Thyroid gland (tissue), 4 donors: Measurements from ENCODE around the gene CCDC88C. TPM values are rescaled to one million over a fixed set of nuclear protein-coding genes. Genes with fewer than 3 reads are reported as not detected.
"Not testable (repeated sequence)": the region's sequence is repeated elsewhere in the genome, so short reads cannot be mapped to it uniquely, and the experiment has no call there.

Source experiments
- DNase-seq, 2 donors: peaks; one replicate each; pipeline ENCODE4 v3.0.0-alpha.2; 2019
- H3K27ac ChIP-seq, 3 donors: fragments of 200-600 bp; sonication (generic); 1 replicate in 2 of 3; 2 replicates in 1 of 3; pipeline ENCODE4 v1.5.1; 2016 to 2019; ENCODE audit warnings: mild to moderate bottlenecking in 1 of 3, moderate library complexity in 1 of 3
- H3K27me3 ChIP-seq: fragments of 200-600 bp; sonication (generic); one replicate; pipeline ENCODE4 v1.5.1; 2019
- H3K36me3 ChIP-seq, 2 donors: fragments of 200-600 bp; sonication (generic); one replicate each; pipeline ENCODE4 v1.5.1; 2016 to 2019
- H3K4me1 ChIP-seq, 2 donors: fragments of 200-600 bp; sonication (generic); one replicate each; pipeline ENCODE4 v1.5.1; 2017 to 2019
- H3K4me3 ChIP-seq, 3 donors: fragments of 200-600 bp; sonication (generic); replicated peaks in 1 of 3; 1 replicate in 2 of 3; 2 replicates in 1 of 3; pipeline ENCODE4 v1.5.1; 2016; ENCODE audit warnings: mild to moderate bottlenecking in 1 of 3
- H3K9me3 ChIP-seq: fragments of 200-600 bp; sonication (generic); one replicate; pipeline ENCODE4 v1.5.1; 2017
- POLR2A ChIP-seq, 2 donors: fragments of 450-650 bp; IDR thresholded peaks; one replicate each; pipeline ENCODE4 v1.6.1; 2017; ENCODE audit warnings: antibody characterized with exemption in 2 of 2, mild to moderate bottlenecking in 2 of 2, moderate library complexity in 1 of 2
- WGBS, 2 donors: methylation state at CpG; one replicate each; pipeline ENCODE4 v1.1.5; 2017; 5-methylcytosine and 5-hydroxymethylcytosine counted together
- intact Hi-C: fragments of 100-400 bp; cut with DNase I; formaldehyde crosslinking; loops from one replicate; pipeline ENCODE4 v1.15.1; 2023
- total RNA-seq, 4 donors: library from RNA; depleted of rRNA; stranded (reverse); fragments of >200 nt; gene quantifications; one replicate each; pipeline ENCODE4 v1.2.3, GENCODE V29; 2016
- TF ChIP-seq, protein P1 (sequence below), 6 experiments: fragments of 200-600 bp in 3 of 6; fragments of 450-650 bp in 3 of 6; sonication (generic) in 3 of 6; IDR thresholded peaks; one replicate each; pipeline ENCODE4 v1.5.1; 2016 to 2019; ENCODE audit warnings: antibody characterized with exemption in 6 of 6, mild to moderate bottlenecking in 2 of 6, inconsistent platforms in 1 of 6, moderate library complexity in 1 of 6

CCDC88C gene
- total RNA-seq, 4 donors from 2014 or later, result 3.0 to 6.3 (median 5.8) TPM

GRCh38 chr14:91229743-91230200 is 187.8 kb downstream of the CCDC88C start:
- no peaks in the 10 kb centered on the region for H3K9me3 ChIP-seq

DNA sequence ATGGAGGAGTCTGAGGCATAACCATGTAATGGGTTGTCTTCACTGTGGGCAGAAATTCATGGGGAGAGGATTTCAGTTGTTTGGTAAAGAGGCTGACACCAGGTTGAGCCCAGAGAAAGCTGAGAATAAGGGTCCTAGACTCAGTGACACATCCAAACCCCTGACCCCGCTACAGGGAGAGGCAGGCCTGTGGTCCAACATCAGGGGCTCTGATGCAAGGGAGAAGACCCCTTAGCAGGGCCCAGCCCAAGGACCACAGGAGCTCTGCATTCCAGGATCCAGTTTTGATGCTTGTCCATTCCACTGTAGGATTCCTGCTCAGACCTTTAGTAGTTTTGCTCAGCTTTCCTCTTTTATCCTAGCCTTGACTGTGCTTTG is 188.6 kb downstream of the CCDC88C start:
- no peak overlapping the region for H3K27ac ChIP-seq
- intact Hi-C loops, result no loop called here
- H3K36me3 ChIP-seq, result peaks cover 0 to 8% of the 10 kb centered on the region in 2 donors

More at GRCh38 chr14:91229743-91230200, 187.8 kb downstream of the CCDC88C start:
- Histone ChIP-seq H3K27me3 (no peaks in the 10 kb centered on the region), H3K27ac (no peak overlapping the region), H3K4me1 (peaks cover 0 to 13% of the 10 kb centered on the region in 2 donors), H3K4me3 (no peak overlapping the region), H3K36me3 (peaks cover 0 to 5% of the 10 kb centered on the region in 2 donors)
- intact Hi-C loops, result no loop called here
- DNase-seq, result no peak
- WGBS, 2 donors, result 74 to 89% methylated on average over 6 of the region's 6 CpGs
- TF ChIP-seq, protein P1, sequence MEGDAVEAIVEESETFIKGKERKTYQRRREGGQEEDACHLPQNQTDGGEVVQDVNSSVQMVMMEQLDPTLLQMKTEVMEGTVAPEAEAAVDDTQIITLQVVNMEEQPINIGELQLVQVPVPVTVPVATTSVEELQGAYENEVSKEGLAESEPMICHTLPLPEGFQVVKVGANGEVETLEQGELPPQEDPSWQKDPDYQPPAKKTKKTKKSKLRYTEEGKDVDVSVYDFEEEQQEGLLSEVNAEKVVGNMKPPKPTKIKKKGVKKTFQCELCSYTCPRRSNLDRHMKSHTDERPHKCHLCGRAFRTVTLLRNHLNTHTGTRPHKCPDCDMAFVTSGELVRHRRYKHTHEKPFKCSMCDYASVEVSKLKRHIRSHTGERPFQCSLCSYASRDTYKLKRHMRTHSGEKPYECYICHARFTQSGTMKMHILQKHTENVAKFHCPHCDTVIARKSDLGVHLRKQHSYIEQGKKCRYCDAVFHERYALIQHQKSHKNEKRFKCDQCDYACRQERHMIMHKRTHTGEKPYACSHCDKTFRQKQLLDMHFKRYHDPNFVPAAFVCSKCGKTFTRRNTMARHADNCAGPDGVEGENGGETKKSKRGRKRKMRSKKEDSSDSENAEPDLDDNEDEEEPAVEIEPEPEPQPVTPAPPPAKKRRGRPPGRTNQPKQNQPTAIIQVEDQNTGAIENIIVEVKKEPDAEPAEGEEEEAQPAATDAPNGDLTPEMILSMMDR (IDR thresholded peaks at IDR 0.05), result no peak
- TF ChIP-seq POLR2A (IDR thresholded peaks at IDR 0.05), result no peak

DNA sequence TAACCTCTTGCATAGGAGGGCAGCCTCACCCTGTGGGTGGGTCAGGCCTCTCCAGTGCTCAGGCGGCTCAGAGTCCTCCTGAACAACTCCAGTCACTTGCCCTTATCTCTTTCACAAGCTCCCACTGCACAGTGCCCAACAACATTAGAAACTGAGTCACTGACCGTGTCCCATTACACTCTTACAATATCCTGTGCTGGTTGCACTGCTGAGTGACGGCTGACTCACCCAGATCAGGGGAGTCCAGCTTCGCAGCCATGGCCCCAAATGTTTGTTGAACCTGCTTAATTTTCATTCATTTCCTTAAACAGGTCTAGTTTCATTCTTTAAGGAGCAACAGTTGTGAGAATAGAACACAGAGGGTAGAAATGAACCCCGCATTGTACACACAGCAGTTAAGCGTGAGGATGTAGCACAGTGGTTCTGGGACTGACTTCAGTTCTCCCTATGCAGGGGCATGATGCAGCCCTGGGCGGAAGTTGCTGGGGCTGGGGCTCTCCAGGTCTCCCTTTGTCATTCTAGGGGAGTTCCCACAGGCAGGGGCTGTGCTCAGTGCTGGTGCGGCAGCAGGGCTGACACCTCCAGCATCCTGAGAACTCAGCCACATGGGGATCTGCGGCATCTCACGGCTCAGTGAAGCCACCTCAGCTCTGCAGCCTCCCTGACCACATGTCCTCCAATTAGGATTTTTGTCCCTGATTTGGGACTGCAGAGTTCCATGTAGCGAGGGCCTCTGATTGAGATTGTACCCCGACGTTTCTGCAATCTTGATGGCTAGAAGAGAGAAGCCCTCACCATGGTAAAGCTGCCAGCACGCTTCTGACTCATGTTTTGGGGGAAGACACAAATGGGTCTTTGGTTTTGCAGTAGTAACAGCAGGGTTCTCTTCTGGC is 189.3 kb downstream of the CCDC88C start:
- Histone ChIP-seq H3K27ac (no peak overlapping the region), H3K4me1 (peaks cover 0 to 13% of the 10 kb centered on the region in 2 donors), H3K27me3 (no peaks in the 10 kb centered on the region), H3K4me3 (no peak overlapping the region), H3K36me3 (peaks cover 0 to 8% of the 10 kb centered on the region in 2 donors), H3K9me3 (no peaks in the 10 kb centered on the region)
- no peak for DNase-seq
- TF ChIP-seq, protein P1 (IDR thresholded peaks at IDR 0.05), result no peak
- TF ChIP-seq POLR2A (IDR thresholded peaks at IDR 0.05), result no peak
- 88 to 91% methylated on average over 9 to 13 of the region's 14 CpGs for WGBS, 2 donors
- intact Hi-C loops, result no loop called here

More for the DNA sequence above, 188.6 kb downstream of the CCDC88C start:
- Histone ChIP-seq H3K4me1 (peaks cover 0 to 13% of the 10 kb centered on the region in 2 donors), H3K4me3 (no peak overlapping the region), H3K27me3 (no peaks in the 10 kb centered on the region), H3K9me3 (no peaks in the 10 kb centered on the region)
- TF ChIP-seq POLR2A (IDR thresholded peaks at IDR 0.05), result no peak
- TF ChIP-seq, protein P1 (IDR thresholded peaks at IDR 0.05), result no peak
- DNase-seq, result no peak
- WGBS, 2 donors, result 85 to 100% methylated on average over 1 of the region's 1 CpG

GRCh38 chr14:91227183-91227628 is 190.4 kb downstream of the CCDC88C start:
- no peak for DNase-seq
- Histone ChIP-seq H3K27me3 (no peaks in the 10 kb centered on the region), H3K27ac (no peak overlapping the region), H3K4me1 (peaks cover 0 to 6% of the 10 kb centered on the region in 2 donors), H3K9me3 (no peaks in the 10 kb centered on the region), H3K36me3 (peaks cover 0 to 8% of the 10 kb centered on the region in 2 donors), H3K4me3 (no peak overlapping the region)
- intact Hi-C loops, result no loop called here
- no peak for TF ChIP-seq POLR2A (IDR thresholded peaks at IDR 0.05)
- TF ChIP-seq, protein P1 (IDR thresholded peaks at IDR 0.05), result no peak
- 77 to 86% methylated on average over 7 of the region's 7 CpGs for WGBS, 2 donors

DNA sequence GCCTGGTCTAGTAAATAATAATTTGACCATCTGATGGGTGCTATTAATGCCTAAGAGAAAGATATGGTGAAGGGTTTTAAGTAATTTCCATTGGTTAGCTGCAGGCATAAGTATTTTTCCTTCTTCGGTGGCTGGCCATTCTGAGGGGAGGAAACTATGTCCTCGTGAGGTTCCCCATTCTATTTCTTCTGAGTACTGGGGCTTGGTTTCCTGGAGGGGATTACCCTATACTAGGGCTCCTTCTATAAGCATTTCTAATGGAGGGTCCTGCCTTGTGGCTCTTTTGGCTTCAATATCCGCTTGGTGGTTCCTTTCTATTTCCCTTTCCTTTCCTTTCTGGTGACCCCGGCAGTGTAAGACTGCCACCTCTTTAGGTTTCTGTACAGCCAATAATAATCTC is 191.3 kb downstream of the CCDC88C start:
- DNase-seq, H3K9me3 ChIP-seq, H3K4me1 ChIP-seq, H3K27ac ChIP-seq, H3K36me3 ChIP-seq, H3K4me3 ChIP-seq, H3K27me3 ChIP-seq, intact Hi-C loops: not testable (repeated sequence)
- WGBS, 2 donors, result 86 to 88% methylated on average over 4 of the region's 4 CpGs
